HEK293 (cell line): Measurements from ENCODE around the gene PDCD7.

Experiments used
- AEBP2 ChIP-seq: fragments of 450-650 bp; formaldehyde crosslinking; IDR thresholded peaks from 2 replicates; pipeline ENCODE4 v1.5.1; 2016; ENCODE audit warnings: missing biosample characterization, missing genetic modification characterization, borderline replicate concordance
- CTCF ChIP-seq: fragments of 450-650 bp; formaldehyde crosslinking; IDR thresholded peaks from 2 replicates; pipeline ENCODE4 v1.5.1; 2016; ENCODE audit warnings: missing biosample characterization, missing genetic modification characterization
- MYNN ChIP-seq: fragments of 450-650 bp; formaldehyde crosslinking; IDR thresholded peaks from 2 replicates; pipeline ENCODE4 v1.5.1; 2016; ENCODE audit warnings: missing biosample characterization, missing genetic modification characterization, borderline replicate concordance
- MZF1 ChIP-seq: fragments of 450-650 bp; formaldehyde crosslinking; IDR thresholded peaks from 2 replicates; pipeline ENCODE4 v1.5.1; 2017; ENCODE audit warnings: missing biosample characterization, missing genetic modification characterization, borderline replicate concordance
- REST ChIP-seq: fragments of 450-650 bp; formaldehyde crosslinking; IDR thresholded peaks from 2 replicates; pipeline ENCODE4 v1.5.1; 2016; ENCODE audit warnings: missing biosample characterization, missing genetic modification characterization
- ZNF146 ChIP-seq: fragments of 450-650 bp; formaldehyde crosslinking; IDR thresholded peaks from 2 replicates; pipeline ENCODE4 v1.5.1; 2016; ENCODE audit warnings: missing biosample characterization, missing genetic modification characterization
- ZNF24 ChIP-seq: fragments of 450-650 bp; formaldehyde crosslinking; IDR thresholded peaks from 2 replicates; pipeline ENCODE4 v1.5.1; 2016; ENCODE audit warnings: missing biosample characterization, missing genetic modification characterization
- ZNF274 ChIP-seq, 2 experiments: fragments of 200-500 bp in 1 of 2; fragments of 450-650 bp in 1 of 2; sonication (Bioruptor generic) in 1 of 2; formaldehyde crosslinking in 1 of 2; IDR thresholded peaks; 2 replicates each; pipeline versions ENCODE4 v1.5.1 to v1.6.1; 2014 to 2016; ENCODE audit warnings: borderline replicate concordance in 1 of 2, inconsistent platforms in 1 of 2, low read length in 1 of 2, missing biosample characterization in 1 of 2, missing genetic modification characterization in 1 of 2
- ZNF324 ChIP-seq: fragments of 450-650 bp; formaldehyde crosslinking; IDR thresholded peaks from 2 replicates; pipeline ENCODE4 v1.5.1; 2016; ENCODE audit warnings: missing biosample characterization, missing genetic modification characterization
- ZNF558 ChIP-seq: fragments of 450-650 bp; formaldehyde crosslinking; IDR thresholded peaks from 2 replicates; pipeline ENCODE4 v1.5.1; 2016; ENCODE audit warnings: missing biosample characterization, missing genetic modification characterization

GRCh38 chr15:65085207-65085753, 48.3 kb downstream of the PDCD7 start:
- TF ChIP-seq ZNF146 (tag by site-specific recombination), result no peak
- no peak for TF ChIP-seq ZNF274 (IDR thresholded peaks at IDR 0.05; ENCODE audit: low read length)
- no peak for TF ChIP-seq ZNF274 (tag by site-specific recombination; IDR thresholded peaks at IDR 0.05; ENCODE audit: borderline replicate concordance)
- TF ChIP-seq CTCF (tag by site-specific recombination), result no peak
- no peak for TF ChIP-seq MZF1 (tag by site-specific recombination)
- no peak for TF ChIP-seq REST (tag by site-specific recombination)
- no peak for TF ChIP-seq ZNF24 (tag by site-specific recombination)
- no peak for TF ChIP-seq ZNF558
- TF ChIP-seq ZNF324, result no peak
- no peak for TF ChIP-seq MYNN (tag by site-specific recombination)
- TF ChIP-seq AEBP2, result no peak
